ENCODE results near the gene SLC5A10. TPM values are rescaled to one million over a fixed set of nuclear protein-coding genes. Genes with fewer than 3 reads are reported as not detected.

SLC5A10 gene
- total and polyA plus RNA-seq, 10 donors: 0.17 to 2.1 (median 1.5) TPM; not detected in 5

DNA sequence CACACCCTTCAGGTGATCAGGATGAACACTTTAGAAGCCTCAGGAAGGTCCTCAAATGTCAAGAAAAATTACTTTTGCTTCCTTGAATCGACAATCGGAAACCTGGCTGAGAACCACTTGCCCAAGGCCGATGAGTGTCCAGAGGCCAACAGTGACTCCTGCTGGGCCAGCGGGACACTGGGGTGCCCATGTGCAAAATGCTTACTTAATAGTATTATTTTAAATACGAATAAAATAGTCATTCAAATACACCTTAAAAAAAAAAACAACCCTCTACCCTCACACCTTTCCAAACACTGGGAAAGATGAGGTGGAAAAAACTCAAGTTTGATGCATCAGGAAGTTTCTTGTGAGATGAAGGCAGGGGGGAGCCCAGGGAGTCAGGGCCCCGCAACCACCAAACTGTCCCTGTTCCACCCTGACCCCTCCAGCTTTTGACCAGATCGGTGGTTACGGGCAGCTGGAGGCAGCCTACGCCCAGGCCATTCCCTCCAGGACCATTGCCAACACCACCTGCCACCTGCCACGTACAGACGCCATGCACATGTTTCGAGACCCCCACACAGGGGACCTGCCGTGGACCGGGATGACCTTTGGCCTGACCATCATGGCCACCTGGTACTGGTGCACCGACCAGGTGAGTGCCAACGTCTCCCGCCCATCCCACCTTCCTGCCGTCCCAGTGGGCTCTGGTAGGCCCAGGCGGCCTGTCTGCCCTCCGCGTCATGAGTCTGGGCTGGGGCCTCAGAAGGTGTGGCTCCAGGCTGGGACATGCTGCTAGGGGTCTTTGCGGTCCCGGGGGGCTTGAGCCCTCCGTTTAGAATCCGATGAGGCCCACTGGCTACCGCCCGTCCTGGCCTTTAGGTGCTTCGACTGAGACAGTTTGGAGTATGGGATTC, 18.9 kb downstream of the SLC5A10 start:
- H3K27me3 ChIP-seq (replicated peaks in 1 of 7): no peaks in the 10 kb centered on the region
- TF ChIP-seq POLR2AphosphoS5 (IDR thresholded peaks at IDR 0.05): no peak
- TF ChIP-seq, protein P1, sequence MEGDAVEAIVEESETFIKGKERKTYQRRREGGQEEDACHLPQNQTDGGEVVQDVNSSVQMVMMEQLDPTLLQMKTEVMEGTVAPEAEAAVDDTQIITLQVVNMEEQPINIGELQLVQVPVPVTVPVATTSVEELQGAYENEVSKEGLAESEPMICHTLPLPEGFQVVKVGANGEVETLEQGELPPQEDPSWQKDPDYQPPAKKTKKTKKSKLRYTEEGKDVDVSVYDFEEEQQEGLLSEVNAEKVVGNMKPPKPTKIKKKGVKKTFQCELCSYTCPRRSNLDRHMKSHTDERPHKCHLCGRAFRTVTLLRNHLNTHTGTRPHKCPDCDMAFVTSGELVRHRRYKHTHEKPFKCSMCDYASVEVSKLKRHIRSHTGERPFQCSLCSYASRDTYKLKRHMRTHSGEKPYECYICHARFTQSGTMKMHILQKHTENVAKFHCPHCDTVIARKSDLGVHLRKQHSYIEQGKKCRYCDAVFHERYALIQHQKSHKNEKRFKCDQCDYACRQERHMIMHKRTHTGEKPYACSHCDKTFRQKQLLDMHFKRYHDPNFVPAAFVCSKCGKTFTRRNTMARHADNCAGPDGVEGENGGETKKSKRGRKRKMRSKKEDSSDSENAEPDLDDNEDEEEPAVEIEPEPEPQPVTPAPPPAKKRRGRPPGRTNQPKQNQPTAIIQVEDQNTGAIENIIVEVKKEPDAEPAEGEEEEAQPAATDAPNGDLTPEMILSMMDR (IDR thresholded peaks at IDR 0.05 in 8 of 11, conservative IDR thresholded peaks at IDR 0.05 in 3 of 11): no peak
- TF ChIP-seq POLR2A (IDR thresholded peaks at IDR 0.05): no peak
- WGBS, 5 donors: 88 to 93% (median 91%) methylated on average over 27 to 28 of the region's 28 CpGs
- H3K4me1 ChIP-seq: peaks cover 0 to 35% (median 16%) of the 10 kb centered on the region in 6 donors
- H3K9me3 ChIP-seq: no peaks in the 10 kb centered on the region
- no peak for DNase-seq
- no peak overlapping the region for H3K4me3 ChIP-seq
- H3K27ac ChIP-seq: no peak overlapping the region
- H3K36me3 ChIP-seq: peaks cover 0 to 23% (median 3%) of the 10 kb centered on the region in 6 donors
- intact Hi-C loops (cut with DNase I; ENCODE audit: low total_unique reads): no loop called here

DNA sequence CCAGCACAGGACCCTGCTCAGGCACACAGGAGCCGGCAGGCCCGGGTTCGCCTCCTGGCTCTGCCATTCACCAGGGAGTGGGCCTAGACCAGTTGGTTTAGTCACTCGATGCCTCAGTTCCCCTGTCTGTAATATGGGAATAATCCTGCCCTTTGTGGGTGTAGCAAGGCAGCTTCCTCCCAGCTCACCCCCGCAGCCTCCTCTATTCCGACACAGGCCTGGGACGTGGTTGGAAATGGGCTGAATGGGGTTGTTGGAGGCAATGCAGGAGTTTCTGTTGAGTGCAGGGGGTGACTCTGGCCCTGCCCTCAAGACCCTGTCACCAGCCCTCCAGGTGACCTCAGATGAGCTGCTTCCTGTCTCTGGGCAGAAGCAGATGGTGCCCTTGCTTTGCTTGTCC, 19.8 kb downstream of the SLC5A10 start:
- 95 to 99% (median 97%) methylated on average over 4 to 7 of the region's 7 CpGs for WGBS, 5 donors
- Histone ChIP-seq H3K36me3 (peaks cover 0 to 26% (median 3%) of the 10 kb centered on the region in 6 donors), H3K4me3 (no peak overlapping the region), H3K4me1 (peaks cover 0 to 34% (median 16%) of the 10 kb centered on the region in 6 donors), H3K27ac (no peak overlapping the region), H3K9me3 (no peaks in the 10 kb centered on the region), H3K27me3 (replicated peaks in 1 of 7) (no peaks in the 10 kb centered on the region)
- intact Hi-C loops (cut with DNase I; ENCODE audit: low total_unique reads): no loop called here
- TF ChIP-seq POLR2A (IDR thresholded peaks at IDR 0.05) (no peak), POLR2AphosphoS5 (IDR thresholded peaks at IDR 0.05) (no peak)
- no peak for DNase-seq

DNA sequence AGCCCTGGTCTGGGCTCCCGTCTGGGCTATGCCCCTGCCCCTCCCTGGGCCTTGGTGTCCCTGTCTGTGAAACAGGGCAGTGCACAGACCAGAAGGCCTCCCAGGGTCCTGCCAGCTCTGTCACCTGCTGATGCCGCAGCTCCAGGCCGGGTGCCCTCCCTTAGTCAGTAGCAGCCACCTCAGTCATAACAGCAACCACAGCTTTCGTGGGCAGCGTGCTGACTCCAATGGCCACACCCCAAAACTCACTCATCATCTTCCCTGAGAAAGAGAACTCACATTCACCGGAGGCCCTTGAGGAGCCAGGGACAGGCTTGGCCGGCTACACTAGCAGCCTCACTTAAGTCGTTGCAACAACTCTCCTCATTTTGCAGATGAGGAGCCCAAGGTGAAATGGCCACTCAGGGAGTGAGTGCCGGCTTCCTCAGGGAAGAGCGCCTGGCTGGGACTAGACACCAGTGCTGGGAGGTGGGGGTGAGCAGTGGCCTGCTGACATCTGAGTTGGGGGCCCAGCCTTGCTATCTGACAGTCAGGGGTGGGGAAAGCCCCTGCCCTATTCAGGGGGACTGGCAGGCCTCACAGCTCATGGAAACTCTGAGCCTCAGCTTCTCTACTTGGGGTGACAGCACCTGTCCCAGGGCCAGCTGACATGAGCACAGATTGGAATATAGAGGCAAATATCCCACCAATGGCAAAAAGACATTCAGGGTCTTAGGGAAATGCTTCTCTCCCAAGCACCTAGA, 22.6 kb downstream of the SLC5A10 start:
- intact Hi-C loops (cut with DNase I; ENCODE audit: low total_unique reads): no loop called here
- Histone ChIP-seq H3K27me3 (replicated peaks in 1 of 7) (no peaks in the 10 kb centered on the region), H3K4me1 (peaks cover 0 to 7% (median 3%) of the 10 kb centered on the region in 6 donors), H3K36me3 (peaks cover 0 to 54% (median 16%) of the 10 kb centered on the region in 6 donors), H3K9me3 (no peaks in the 10 kb centered on the region), H3K27ac (no peak overlapping the region), H3K4me3 (no peak overlapping the region)
- TF ChIP-seq, protein P1 (IDR thresholded peaks at IDR 0.05 in 8 of 11, conservative IDR thresholded peaks at IDR 0.05 in 3 of 11): no peak
- DNase-seq: no peak
- WGBS, 5 donors: 83 to 90% (median 89%) methylated on average over 9 to 10 of the region's 10 CpGs

DNA sequence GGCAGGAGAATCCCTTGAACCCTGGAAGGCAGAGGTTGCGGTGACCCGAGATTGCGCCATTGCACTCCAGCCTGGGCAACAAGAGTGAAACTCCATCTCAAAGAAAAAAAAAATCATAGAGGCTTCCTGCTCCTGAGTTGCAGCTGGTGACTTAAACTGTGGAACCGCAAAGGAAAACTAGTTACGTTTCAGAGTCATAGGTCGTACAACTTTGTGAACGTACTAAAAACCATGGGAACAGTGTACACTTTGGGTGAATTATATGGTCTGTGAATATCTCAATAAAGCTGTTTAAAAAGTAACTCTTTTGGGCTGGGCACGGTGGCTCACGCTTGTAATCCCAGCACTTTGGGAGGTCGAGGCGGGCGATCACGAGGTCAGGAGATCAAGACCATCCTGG, 23.6 kb downstream of the SLC5A10 start:
- WGBS, 5 donors: 87 to 95% (median 92%) methylated on average over 13 of the region's 13 CpGs
- H3K27me3 ChIP-seq (replicated peaks in 1 of 7): no peaks in the 10 kb centered on the region
- H3K36me3 ChIP-seq: peaks cover 0 to 57% (median 16%) of the 10 kb centered on the region in 6 donors
- H3K9me3 ChIP-seq: no peaks in the 10 kb centered on the region
- intact Hi-C loops (cut with DNase I; ENCODE audit: low total_unique reads): no loop called here
- H3K27ac ChIP-seq: no peak overlapping the region
- TF ChIP-seq, protein P1 (IDR thresholded peaks at IDR 0.05 in 8 of 11, conservative IDR thresholded peaks at IDR 0.05 in 3 of 11): no peak
- TF ChIP-seq POLR2A (IDR thresholded peaks at IDR 0.05) (no peak), POLR2AphosphoS5 (IDR thresholded peaks at IDR 0.05) (no peak)
- no peak for DNase-seq
- no peak overlapping the region for H3K4me3 ChIP-seq
- H3K4me1 ChIP-seq: no peaks in the 10 kb centered on the region
